ENCODE measurements around the gene WDR86. TPM values are rescaled to one million over a fixed set of nuclear protein-coding genes. Genes with fewer than 3 reads are reported as not detected.
A peak's percentile ranks its signal among the peaks of the same experiment; 100 is the strongest.

The WDR86 gene
- total and polyA plus RNA-seq, 4 donors = 0.18 to 4.4 (median 2.8) TPM; not detected in 1

DNA sequence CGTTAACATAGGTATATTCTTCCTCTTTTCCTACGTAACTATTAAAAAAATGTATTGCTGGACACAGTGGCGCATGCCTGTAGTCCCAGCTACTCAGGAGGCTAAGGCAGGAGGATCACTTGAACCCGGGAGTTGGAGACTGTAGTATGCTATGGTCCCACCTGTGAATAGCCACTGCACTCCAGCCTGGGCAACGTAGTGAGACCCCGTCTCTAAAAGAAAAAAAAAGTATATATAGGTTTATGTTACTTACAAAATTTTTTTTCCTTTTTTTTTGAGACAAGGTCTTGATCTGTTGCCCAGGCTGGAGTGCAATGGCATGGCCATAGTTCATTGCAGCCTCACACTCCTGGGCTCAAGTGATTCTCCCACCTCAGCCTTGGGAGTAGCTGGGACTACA is 62.6 kb downstream of the WDR86 start:
- Histone ChIP-seq H3K9me3 (ENCODE audit: control insufficient read depth, low read length) (no peaks in the 10 kb centered on the region), H3K4me3 (ENCODE audit: low read length in 2 of 2) (no peak overlapping the region), H3K27me3 (ENCODE audit: control insufficient read depth in 1 of 2, insufficient read depth in 2 of 2, low read length in 1 of 2) (no peaks in the 10 kb centered on the region), H3K27ac (ENCODE audit: low read depth in 1 of 2, low read length in 2 of 2) (no peak overlapping the region), H3K4me1 (ENCODE audit: control insufficient read depth in 1 of 2, insufficient read depth in 2 of 2, low read length in 2 of 2) (peaks cover 0 to 4% of the 10 kb centered on the region in 2 donors), H3K36me3 (ENCODE audit: control insufficient read depth in 1 of 2, insufficient read depth in 2 of 2, low read length in 1 of 2) (peaks cover 0 to 5% of the 10 kb centered on the region in 2 donors)
- DNase-seq (no peak), ATAC-seq (ENCODE audit: low FRiP score) (no peak)
- intact Hi-C loops (cut with DNase I) = no loop called here
- 94 to 95% methylated on average over 6 of the region's 6 CpGs for WGBS, 2 donors

- 62 to 72% methylated on average over 2 of the region's 2 CpGs for WGBS, 2 donors
- no peak for ATAC-seq (ENCODE audit: low FRiP score)
- H3K36me3 ChIP-seq (ENCODE audit: control insufficient read depth in 1 of 2, insufficient read depth in 2 of 2, low read length in 1 of 2) = peaks cover 0 to 5% of the 10 kb centered on the region in 2 donors
- no peaks in the 10 kb centered on the region for H3K27me3 ChIP-seq (ENCODE audit: control insufficient read depth in 1 of 2, insufficient read depth in 2 of 2, low read length in 1 of 2)
- no peak for DNase-seq
- H3K4me1 ChIP-seq (ENCODE audit: control insufficient read depth in 1 of 2, insufficient read depth in 2 of 2, low read length in 2 of 2) = peaks cover 0 to 4% of the 10 kb centered on the region in 2 donors
- intact Hi-C loops (cut with DNase I) = no loop called here
- no peak overlapping the region for H3K4me3 ChIP-seq (ENCODE audit: low read length in 2 of 2)
- no peak overlapping the region for H3K27ac ChIP-seq (ENCODE audit: low read depth in 1 of 2, low read length in 2 of 2)
- H3K9me3 ChIP-seq (ENCODE audit: control insufficient read depth, low read length) = no peaks in the 10 kb centered on the region
These were observed 63.4 kb downstream of the WDR86 start for GRCh38 chr7:151346470-151346769.

- H3K36me3 ChIP-seq (ENCODE audit: control insufficient read depth in 1 of 2, insufficient read depth in 2 of 2, low read length in 1 of 2) = peaks cover 0 to 5% of the 10 kb centered on the region in 2 donors
- H3K4me3 ChIP-seq (ENCODE audit: low read length in 2 of 2) = no peak overlapping the region
- no peak overlapping the region for H3K27ac ChIP-seq (ENCODE audit: low read depth in 1 of 2, low read length in 2 of 2)
- DNase-seq (no peak), ATAC-seq (ENCODE audit: low FRiP score) (no peak)
- no peaks in the 10 kb centered on the region for H3K27me3 ChIP-seq (ENCODE audit: control insufficient read depth in 1 of 2, insufficient read depth in 2 of 2, low read length in 1 of 2)
- H3K4me1 ChIP-seq (ENCODE audit: control insufficient read depth in 1 of 2, insufficient read depth in 2 of 2, low read length in 2 of 2) = peaks cover 0 to 4% of the 10 kb centered on the region in 2 donors
- WGBS, 2 donors = 84 to 87% methylated on average over 2 of the region's 2 CpGs
- intact Hi-C loops (cut with DNase I) = no loop called here
- H3K9me3 ChIP-seq (ENCODE audit: control insufficient read depth, low read length) = no peaks in the 10 kb centered on the region
These were observed 64.0 kb downstream of the WDR86 start for GRCh38 chr7:151345576-151346469.

- no peak overlapping the region for H3K4me3 ChIP-seq (ENCODE audit: low read length in 2 of 2)
- H3K36me3 ChIP-seq (ENCODE audit: control insufficient read depth in 1 of 2, insufficient read depth in 2 of 2, low read length in 1 of 2) = peaks cover 0 to 5% of the 10 kb centered on the region in 2 donors
- ATAC-seq (ENCODE audit: low FRiP score) = no peak
- WGBS, 2 donors = 96 to 97% methylated on average over 9 of the region's 9 CpGs
- no peak overlapping the region for H3K27ac ChIP-seq (ENCODE audit: low read depth in 1 of 2, low read length in 2 of 2)
- no peaks in the 10 kb centered on the region for H3K9me3 ChIP-seq (ENCODE audit: control insufficient read depth, low read length)
- no peak for DNase-seq
- intact Hi-C loops (cut with DNase I) = no loop called here
- H3K4me1 ChIP-seq (ENCODE audit: control insufficient read depth in 1 of 2, insufficient read depth in 2 of 2, low read length in 2 of 2) = peaks cover 0 to 4% of the 10 kb centered on the region in 2 donors
- no peaks in the 10 kb centered on the region for H3K27me3 ChIP-seq (ENCODE audit: control insufficient read depth in 1 of 2, insufficient read depth in 2 of 2, low read length in 1 of 2)
These were observed 66.3 kb downstream of the WDR86 start for GRCh38 chr7:151343516-151343915.

GRCh38 chr7:151342811-151343210 is 67.0 kb downstream of the WDR86 start:
- intact Hi-C loops (cut with DNase I) = no loop called here
- WGBS, 2 donors = 66% methylated on average over 8 of the region's 8 CpGs
- ATAC-seq (ENCODE audit: low FRiP score) (no peak), DNase-seq (no peak)
- H3K27ac ChIP-seq (ENCODE audit: low read depth in 1 of 2, low read length in 2 of 2) = no peak overlapping the region
- no peaks in the 10 kb centered on the region for H3K27me3 ChIP-seq (ENCODE audit: control insufficient read depth in 1 of 2, insufficient read depth in 2 of 2, low read length in 1 of 2)
- no peak overlapping the region for H3K4me3 ChIP-seq (ENCODE audit: low read length in 2 of 2)
- peaks cover 0 to 4% of the 10 kb centered on the region in 2 donors for H3K4me1 ChIP-seq (ENCODE audit: control insufficient read depth in 1 of 2, insufficient read depth in 2 of 2, low read length in 2 of 2)
- peaks cover 0 to 5% of the 10 kb centered on the region in 2 donors for H3K36me3 ChIP-seq (ENCODE audit: control insufficient read depth in 1 of 2, insufficient read depth in 2 of 2, low read length in 1 of 2)
- no peaks in the 10 kb centered on the region for H3K9me3 ChIP-seq (ENCODE audit: control insufficient read depth, low read length)

DNA sequence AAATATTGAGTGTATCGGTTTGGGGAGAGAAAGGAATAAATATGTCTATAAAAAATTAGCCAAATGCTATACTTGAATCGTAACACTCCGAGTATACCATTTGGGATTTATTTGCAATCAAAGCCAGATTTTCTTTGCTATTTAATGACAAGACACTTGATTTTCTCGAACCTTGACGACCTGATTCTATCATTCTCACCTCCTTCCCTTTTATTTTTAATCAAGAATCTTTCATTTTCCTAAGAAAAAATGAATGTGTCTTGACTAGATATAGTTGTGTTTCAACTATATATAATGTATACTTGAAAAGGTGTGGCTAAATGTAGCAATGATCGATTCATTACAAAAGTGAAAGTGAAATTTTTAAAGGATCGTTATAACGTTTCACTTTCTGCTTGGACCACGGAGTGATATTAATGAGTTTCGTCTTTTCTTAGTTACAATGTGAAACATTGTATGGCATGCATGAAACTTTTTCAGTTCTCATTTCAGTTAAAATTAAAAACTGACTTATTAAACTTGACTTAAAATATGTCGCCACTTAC is 67.7 kb downstream of the WDR86 start:
- peak overlapping the region; percentile 69 to 95 for H3K4me3 ChIP-seq (ENCODE audit: low read length in 2 of 2)
- peaks cover 0 to 1% of the 10 kb centered on the region in 2 donors for H3K36me3 ChIP-seq (ENCODE audit: control insufficient read depth in 1 of 2, insufficient read depth in 2 of 2, low read length in 1 of 2)
- no peak for ATAC-seq (ENCODE audit: low FRiP score)
- no peaks in the 10 kb centered on the region for H3K9me3 ChIP-seq (ENCODE audit: control insufficient read depth, low read length)
- DNase-seq = no peak
- peak overlapping the region in 1 of 2 donors; percentile 33 for H3K27ac ChIP-seq (ENCODE audit: low read depth in 1 of 2, low read length in 2 of 2)
- intact Hi-C loops (cut with DNase I) = no loop called here
- H3K27me3 ChIP-seq (ENCODE audit: control insufficient read depth in 1 of 2, insufficient read depth in 2 of 2, low read length in 1 of 2) = no peaks in the 10 kb centered on the region
- WGBS, 2 donors = 3 to 4% methylated on average over 11 of the region's 11 CpGs
- peaks cover 0 to 4% of the 10 kb centered on the region in 2 donors for H3K4me1 ChIP-seq (ENCODE audit: control insufficient read depth in 1 of 2, insufficient read depth in 2 of 2, low read length in 2 of 2)

- Histone ChIP-seq H3K9me3 (ENCODE audit: control insufficient read depth, low read length) (no peaks in the 10 kb centered on the region), H3K27ac (ENCODE audit: low read depth in 1 of 2, low read length in 2 of 2) (peak within 1 kb of the TSS in 1 of 2 donors; percentile 49), H3K27me3 (ENCODE audit: control insufficient read depth in 1 of 2, insufficient read depth in 2 of 2, low read length in 1 of 2) (no peaks in the 10 kb centered on the region), H3K36me3 (ENCODE audit: control insufficient read depth in 1 of 2, insufficient read depth in 2 of 2, low read length in 1 of 2) (no peaks in the 10 kb centered on the region), H3K4me1 (ENCODE audit: control insufficient read depth in 1 of 2, insufficient read depth in 2 of 2, low read length in 2 of 2) (peaks cover 0 to 4% of the 10 kb centered on the region in 2 donors), H3K4me3 (ENCODE audit: low read length in 2 of 2) (peak within 1 kb of the TSS; percentile 69 to 95)
- intact Hi-C loops (cut with DNase I) = no loop called here
- WGBS, 2 donors = 2 to 3% methylated on average over 52 to 72 of the region's 72 CpGs
- DNase-seq = peak; percentile 94 to 98
- ATAC-seq (ENCODE audit: low FRiP score) = peak; percentile 99
These were observed 68.3 kb downstream of the WDR86 start, which contains the start of gene NUB1 for GRCh38 chr7:151341357-151342101. TSS of gene NUB1 (plus strand) at chr7:151341812. CDS start at chr7:151345350, 3,538 bp downstream.

DNA sequence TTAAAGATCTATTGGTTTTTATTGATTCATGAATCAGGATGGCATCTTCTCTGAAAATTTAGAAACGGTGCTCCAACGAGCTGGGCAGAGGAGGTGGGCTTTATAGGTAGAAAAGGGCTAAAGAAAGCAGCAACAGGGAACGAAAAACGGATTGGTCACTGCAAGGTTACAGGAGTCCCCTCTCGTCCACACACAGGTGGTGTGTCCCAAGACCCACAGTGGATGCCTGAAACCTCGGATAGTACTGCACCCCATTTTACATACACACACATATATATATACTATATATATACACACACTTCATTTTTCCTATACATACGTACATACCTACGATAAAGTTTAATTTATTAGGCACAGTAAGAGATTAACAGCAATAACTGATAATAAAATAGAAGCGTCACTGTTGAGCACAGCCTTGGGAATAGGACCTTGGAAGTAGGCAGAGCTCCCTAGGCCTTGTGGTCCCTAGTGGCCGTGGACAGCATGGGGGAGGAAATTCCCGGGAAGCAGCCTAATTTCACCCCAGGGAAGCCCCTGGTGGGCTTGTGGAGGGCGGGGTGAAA is 69.0 kb downstream of the WDR86 start:
- ATAC-seq (ENCODE audit: low FRiP score) (peak; percentile 55), DNase-seq (no peak)
- WGBS, 2 donors = 40 to 42% methylated on average over 12 of the region's 12 CpGs
- Histone ChIP-seq H3K36me3 (ENCODE audit: control insufficient read depth in 1 of 2, insufficient read depth in 2 of 2, low read length in 1 of 2) (no peaks in the 10 kb centered on the region), H3K4me1 (ENCODE audit: control insufficient read depth in 1 of 2, insufficient read depth in 2 of 2, low read length in 2 of 2) (peaks cover 0 to 4% of the 10 kb centered on the region in 2 donors), H3K27ac (ENCODE audit: low read depth in 1 of 2, low read length in 2 of 2) (peak overlapping the region in 1 of 2 donors; percentile 49), H3K9me3 (ENCODE audit: control insufficient read depth, low read length) (no peaks in the 10 kb centered on the region), H3K4me3 (ENCODE audit: low read length in 2 of 2) (peak overlapping the region in 1 of 2 donors; percentile 3), H3K27me3 (ENCODE audit: control insufficient read depth in 1 of 2, insufficient read depth in 2 of 2, low read length in 1 of 2) (no peaks in the 10 kb centered on the region)
- intact Hi-C loops (cut with DNase I) = no loop called here

All from aorta (tissue), 5 donors.